ENCODE data around the gene REXO1. TPM values are rescaled to one million over a fixed set of nuclear protein-coding genes. Genes with fewer than 3 reads are reported as not detected.

Gene REXO1
- total RNA-seq, 1 experiment from 2014 or later: 56.8 TPM

DNA sequence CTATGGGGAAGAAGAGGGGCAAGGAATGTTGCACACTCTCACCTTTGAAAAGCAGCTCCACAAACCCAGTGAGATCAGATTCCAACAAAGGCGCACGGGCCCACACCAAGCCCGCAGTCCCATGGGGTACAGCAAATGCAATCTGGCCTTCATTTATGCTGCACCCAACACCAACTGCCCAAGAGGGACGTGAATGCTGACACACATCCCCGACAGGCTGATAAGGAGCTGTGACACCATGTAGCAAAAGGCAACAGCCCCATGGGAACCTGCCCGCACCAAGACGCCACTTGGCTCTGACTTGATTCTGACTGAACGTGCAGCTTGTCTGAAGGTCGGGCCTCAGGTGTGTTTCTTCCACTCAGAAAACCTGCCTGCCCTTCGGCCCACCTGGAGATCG, 17.3 kb downstream of the REXO1 start:
- Histone ChIP-seq H3K4me2 (ENCODE audit: insufficient read depth, insufficient read length, low read length) (no peak overlapping the region), H3K14ac (ENCODE audit: insufficient read depth, low read length) (no peak overlapping the region; the same call in 1 of the 2 replicates), H2BK12ac (ENCODE audit: insufficient read length, low read depth, low read length) (no peak overlapping the region), H3K27ac (ENCODE audit: insufficient read length, low read depth, low read length) (no peak overlapping the region), H2AFZ (ENCODE audit: low read length) (no peak overlapping the region), H3K4ac (ENCODE audit: low read depth, low read length) (no peak overlapping the region), H4K8ac (replicated peaks; ENCODE audit: insufficient read length, low read depth, low read length) (no peak overlapping the region), H3K23me2 (ENCODE audit: insufficient read length, low read depth, low read length, poor library complexity, severe bottlenecking) (no peaks in the 10 kb centered on the region), H3T11ph (ENCODE audit: low read length) (no peak overlapping the region), H3K23ac (ENCODE audit: insufficient read length, low read depth, low read length) (no peak overlapping the region), H2BK15ac (ENCODE audit: low read depth, low read length) (no peak overlapping the region), H2BK5ac (ENCODE audit: insufficient read length, low read length) (no peak overlapping the region), H4K5ac (ENCODE audit: insufficient read length, low read depth, low read length) (no peak overlapping the region), H3K18ac (ENCODE audit: insufficient read length, low read depth, low read length) (no peak overlapping the region), H3K27me3 (ENCODE audit: insufficient read depth, low read length) (no peaks in the 10 kb centered on the region), H4K91ac (ENCODE audit: insufficient read length, low read depth, low read length) (no peak overlapping the region), H2AK5ac (ENCODE audit: insufficient read length, low read length) (no peak overlapping the region), H3K56ac (ENCODE audit: insufficient read length, low read depth, low read length) (no peak overlapping the region), H3K4me1 (ENCODE audit: insufficient read depth, low read length) (no peaks in the 10 kb centered on the region), H3K79me1 (ENCODE audit: insufficient read depth, low read depth, low read length, poor library complexity, severe bottlenecking) (peaks cover 3% of the 10 kb centered on the region), H4K20me1 (ENCODE audit: control insufficient read depth, insufficient read depth, insufficient read length) (peaks cover 4% of the 10 kb centered on the region), H3K79me2 (ENCODE audit: insufficient read depth, low read length) (peaks cover 2% of the 10 kb centered on the region; the same call in 1 of the 2 replicates), H2BK20ac (ENCODE audit: low read depth, low read length, poor library complexity, severe bottlenecking) (no peak overlapping the region), H3K9me3 (ENCODE audit: control insufficient read depth, low read depth, low read length) (no peaks in the 10 kb centered on the region), H2BK120ac (ENCODE audit: low read depth, low read length, poor library complexity, severe bottlenecking) (no peak overlapping the region), H3K9ac (ENCODE audit: extremely low read depth, insufficient read length, low read length) (no peak overlapping the region)
- no peaks in the 10 kb centered on the region; a peak in 1 of 5 replicates for H3K9me3 Mint-ChIP-seq
- TF ChIP-seq CTCF (conservative IDR thresholded peaks at IDR 0.05): no peak
- peak overlapping the region in 2 of 3 experiments; percentile 49 to 80; a peak in 3 of 7 replicates for H3K27ac Mint-ChIP-seq
- DNase-seq: no peak
- H3K27me3 Mint-ChIP-seq (ENCODE audit: low read depth): no peaks in the 10 kb centered on the region
- peaks cover 3 to 16% of the 10 kb centered on the region in 2 experiments; a peak in 3 of 4 replicates for H3K4me1 Mint-ChIP-seq
- WGBS (ENCODE audit: extremely low coverage, insufficient read length, low lambda C conversion rate): no CpG with 5 or more reads among the region's 11 CpGs
- H3K36me3 Mint-ChIP-seq (ENCODE audit: insufficient read depth in 1 of 3, low read depth in 3 of 3): peaks cover under 1 to 12% (median 3%) of the 10 kb centered on the region in 3 experiments; a peak in 6 of 7 replicates
- no peak overlapping the region for H3K4me3 Mint-ChIP-seq
